ENCODE results near the gene TEX11.
"Not testable (repeated sequence)": the region's sequence is repeated elsewhere in the genome, so short reads cannot be mapped to it uniquely, and the experiment has no call there.

Gene TEX11

GRCh38 chrX:70755850-70756249 is 152.7 kb downstream of the TEX11 start:
- DNase-seq (ENCODE audit: low read depth): no peak

GRCh38 chrX:70754169-70754848 is 154.2 kb downstream of the TEX11 start:
- no peak for DNase-seq (ENCODE audit: low read depth)

More at GRCh38 chrX:70755850-70756249, 152.7 kb downstream of the TEX11 start:
- TF ChIP-seq CTCF (conservative IDR thresholded peaks at IDR 0.05; ENCODE audit: low read length): no peak
- H3K4me3 ChIP-seq (ENCODE audit: low read length): no peak overlapping the region

GRCh38 chrX:70733774-70734173 is 174.7 kb downstream of the TEX11 start:
- DNase-seq (ENCODE audit: low read depth); H3K4me3 ChIP-seq (ENCODE audit: low read length): not testable (repeated sequence)

More at GRCh38 chrX:70754169-70754848, 154.2 kb downstream of the TEX11 start:
- H3K4me3 ChIP-seq (ENCODE audit: low read length): no peak overlapping the region
- no peak for TF ChIP-seq CTCF (conservative IDR thresholded peaks at IDR 0.05; ENCODE audit: low read length)

- not testable (repeated sequence) for DNase-seq (ENCODE audit: low read depth); H3K4me3 ChIP-seq (ENCODE audit: low read length)
These were observed 180.6 kb downstream of the TEX11 start for GRCh38 chrX:70727961-70728360.

GRCh38 chrX:70720721-70721120 is 187.8 kb downstream of the TEX11 start:
- no peak for DNase-seq (ENCODE audit: low read depth)
- TF ChIP-seq CTCF (conservative IDR thresholded peaks at IDR 0.05; ENCODE audit: low read length): no peak
- H3K4me3 ChIP-seq (ENCODE audit: low read length): no peak overlapping the region

GRCh38 chrX:70711336-70711735 is 197.2 kb downstream of the TEX11 start:
- not testable (repeated sequence) for DNase-seq (ENCODE audit: low read depth); H3K4me3 ChIP-seq (ENCODE audit: low read length)

GRCh38 chrX:70694339-70695122 is 214.0 kb downstream of the TEX11 start:
- no peak overlapping the region for H3K4me3 ChIP-seq (ENCODE audit: low read length)
- DNase-seq (ENCODE audit: low read depth): no peak
- TF ChIP-seq CTCF (conservative IDR thresholded peaks at IDR 0.05; ENCODE audit: low read length): no peak

GRCh38 chrX:70679455-70679854 is 229.1 kb downstream of the TEX11 start:
- not testable (repeated sequence) for H3K4me3 ChIP-seq (ENCODE audit: low read length); DNase-seq (ENCODE audit: low read depth)

GRCh38 chrX:70675284-70675683 is 233.2 kb downstream of the TEX11 start:
- DNase-seq (ENCODE audit: low read depth): no peak
- H3K4me3 ChIP-seq (ENCODE audit: low read length): no peak overlapping the region
- TF ChIP-seq CTCF (conservative IDR thresholded peaks at IDR 0.05; ENCODE audit: low read length): no peak

Data from AG10803 (cell line).